Activated CD8-positive, alpha-beta memory T cell treated with anti-CD3 and anti-CD28 coated beads, Interleukin-2, amount 10 ng/mL, durations not matched to agents 7 days and 5 days (primary cell): Measurements from ENCODE around the gene AKAP1. TPM values are rescaled to one million over a fixed set of nuclear protein-coding genes. Genes with fewer than 3 reads are reported as not detected.

Source experiments
- total RNA-seq, 2 experiments: library from RNA; stranded (reverse); gene quantifications; one replicate each; pipeline ENCODE4 v1.2.3, GENCODE V29; 2021

The AKAP1 gene
- total RNA-seq, 2 experiments from 2014 or later: 28.0 to 38.3 TPM

Other genes with a start within 250 kb of the AKAP1 start
- 100 to 1,000 TPM; 166 to 227 TPM for gene TRIM25, start 171.2 kb upstream of the AKAP1 start, total RNA-seq
- 10 to 100 TPM; 16.6 to 21.3 TPM for gene COIL, start 124.2 kb upstream of the AKAP1 start, total RNA-seq
- 10 to 100 TPM; 21.0 to 47.6 TPM for gene SCPEP1, start 107.1 kb upstream of the AKAP1 start, total RNA-seq
- 100 to 1,000 TPM; 117 to 120 TPM for gene MSI2, start 171.3 kb downstream of the AKAP1 start, total RNA-seq